Thymus (tissue), 11 donors: Measurements from ENCODE around the gene FCGR3A. TPM values are rescaled to one million over a fixed set of nuclear protein-coding genes. Genes with fewer than 3 reads are reported as not detected.

Experiments
- DNase-seq, 9 donors: peaks; one replicate each; pipeline ENCODE4 v3.0.0-alpha.2; 2013; ENCODE audit warnings: low spot score in 9 of 9, low read depth in 6 of 9, missing footprints in 1 of 9
- H3K27ac ChIP-seq, 2 donors: one replicate each; pipeline ENCODE4 v1.5.1; 2013; ENCODE audit warnings: control low read depth in 1 of 2, low read depth in 1 of 2, low read length in 1 of 2, mild to moderate bottlenecking in 1 of 2, moderate library complexity in 1 of 2
- H3K27me3 ChIP-seq, 2 donors: one replicate each; pipeline ENCODE4 v1.5.1; 2013; ENCODE audit warnings: low read length in 1 of 2; ENCODE audit not compliant: control insufficient read depth in 2 of 2, insufficient read depth in 1 of 2
- H3K36me3 ChIP-seq, 2 donors: one replicate each; pipeline ENCODE4 v1.5.1; 2013; ENCODE audit warnings: low read length in 1 of 2, mild to moderate bottlenecking in 1 of 2, moderate library complexity in 1 of 2; ENCODE audit not compliant: control insufficient read depth in 2 of 2, insufficient read depth in 2 of 2
- H3K4me1 ChIP-seq, 2 donors: one replicate each; pipeline ENCODE4 v1.5.1; 2013; ENCODE audit warnings: low read length in 2 of 2; ENCODE audit not compliant: control insufficient read depth in 2 of 2, insufficient read depth in 2 of 2
- H3K4me3 ChIP-seq, 2 donors: one replicate each; pipeline ENCODE4 v1.5.1; 2013; ENCODE audit warnings: low read length in 2 of 2, control low read depth in 1 of 2, mild to moderate bottlenecking in 1 of 2
- H3K9me3 ChIP-seq, 2 donors: one replicate each; pipeline ENCODE4 v1.5.1; 2013; ENCODE audit warnings: low read length in 1 of 2, mild to moderate bottlenecking in 1 of 2; ENCODE audit not compliant: control insufficient read depth in 2 of 2, insufficient read depth in 1 of 2
- WGBS: extraction: QIAGEN DNeasy Blood & Tissue Kit; methylation state at CpG from one replicate; pipeline ENCODE4 v1.1.7; 2013; 5-methylcytosine and 5-hydroxymethylcytosine counted together
- polyA plus RNA-seq: library from polyadenylated mRNA; stranded (reverse); fragments of 200-250 nt; gene quantifications from one replicate; pipeline ENCODE4 v1.2.3, GENCODE V29; 2013
- total RNA-seq: library from RNA; stranded (reverse); fragments of 120-200 nt; gene quantifications from one replicate; pipeline ENCODE4 v1.2.4, GENCODE V29; 2013
- donor health status: healthy.

FCGR3A gene
- total and polyA plus RNA-seq, 2 donors = 9.0 to 41.1 TPM

DNA sequence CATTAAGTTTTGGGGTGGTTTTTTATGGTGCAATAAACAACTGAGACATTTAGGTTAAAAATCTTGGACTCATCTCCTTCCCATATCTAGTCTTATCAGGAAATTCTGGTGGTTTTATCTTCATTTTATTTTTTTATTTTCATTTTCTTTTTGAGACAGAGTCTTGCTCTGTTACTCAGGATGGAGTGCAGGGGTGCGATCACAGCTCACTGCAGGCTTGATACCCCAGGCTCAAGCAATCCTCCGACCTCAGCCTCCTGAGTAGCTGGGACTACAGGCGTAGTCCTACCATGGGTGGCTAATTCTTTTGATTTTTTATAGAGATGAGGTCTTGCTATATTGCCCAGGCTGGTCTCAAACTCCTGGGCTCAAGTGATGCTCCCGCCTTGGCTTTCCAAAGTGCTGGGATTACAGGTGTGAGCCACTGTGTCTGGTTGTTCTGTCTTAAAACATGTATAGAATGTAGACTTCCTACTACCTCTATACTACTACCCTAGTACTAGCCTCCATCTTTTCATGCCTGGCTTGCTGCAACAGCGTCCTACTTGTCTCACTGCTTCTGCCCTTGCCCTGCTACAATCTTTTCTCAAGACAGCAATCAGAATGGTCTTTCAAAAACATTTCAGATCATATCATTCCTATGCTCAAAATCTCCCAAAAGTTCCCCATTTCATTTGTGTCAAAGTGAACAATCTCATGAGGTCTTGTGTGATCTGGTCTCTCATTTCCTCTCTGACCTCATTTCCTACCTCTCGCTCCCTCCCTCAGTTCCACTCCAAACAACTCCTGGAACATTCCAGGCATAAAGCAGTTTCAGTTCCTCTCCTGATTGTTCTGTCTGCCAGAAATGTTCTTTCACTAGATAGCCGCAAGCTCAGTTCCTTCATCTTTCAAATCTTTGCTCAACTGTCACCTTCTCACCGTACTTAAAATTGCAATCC is 50.2 kb downstream of the FCGR3A start:
- no peaks in the 10 kb centered on the region for H3K4me1 ChIP-seq
- 83% methylated on average over 8 of the region's 8 CpGs for WGBS
- DNase-seq = no peak
- no peak overlapping the region for H3K27ac ChIP-seq
- no peak overlapping the region for H3K4me3 ChIP-seq
- H3K36me3 ChIP-seq = no peaks in the 10 kb centered on the region
- H3K27me3 ChIP-seq = peaks cover 0 to 2% of the 10 kb centered on the region in 2 donors
- no peaks in the 10 kb centered on the region for H3K9me3 ChIP-seq

DNA sequence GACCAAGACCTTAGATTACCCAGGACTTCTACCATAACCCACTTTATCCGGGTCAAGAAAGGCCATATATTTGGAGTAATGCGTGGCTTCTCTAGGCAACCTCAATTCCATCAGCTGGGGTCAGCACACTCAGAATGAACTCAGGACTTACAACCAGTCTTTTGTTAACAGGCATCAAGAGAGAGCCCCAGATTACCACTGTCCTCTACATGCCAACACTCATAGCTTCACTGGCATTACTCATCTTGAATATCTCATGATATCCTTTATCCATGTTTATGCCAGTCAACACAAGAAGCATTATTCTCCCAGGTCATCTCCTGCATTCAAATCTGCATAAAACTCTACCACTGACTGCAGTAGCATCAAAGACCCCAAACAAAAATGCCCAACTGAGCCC is 51.0 kb downstream of the FCGR3A start:
- H3K4me3 ChIP-seq = no peak overlapping the region
- WGBS = 96% methylated on average over 2 of the region's 2 CpGs
- H3K9me3 ChIP-seq = no peaks in the 10 kb centered on the region
- no peak for DNase-seq
- peaks cover 0 to 2% of the 10 kb centered on the region in 2 donors for H3K27me3 ChIP-seq
- no peaks in the 10 kb centered on the region for H3K36me3 ChIP-seq
- no peak overlapping the region for H3K27ac ChIP-seq
- H3K4me1 ChIP-seq = no peaks in the 10 kb centered on the region

DNA sequence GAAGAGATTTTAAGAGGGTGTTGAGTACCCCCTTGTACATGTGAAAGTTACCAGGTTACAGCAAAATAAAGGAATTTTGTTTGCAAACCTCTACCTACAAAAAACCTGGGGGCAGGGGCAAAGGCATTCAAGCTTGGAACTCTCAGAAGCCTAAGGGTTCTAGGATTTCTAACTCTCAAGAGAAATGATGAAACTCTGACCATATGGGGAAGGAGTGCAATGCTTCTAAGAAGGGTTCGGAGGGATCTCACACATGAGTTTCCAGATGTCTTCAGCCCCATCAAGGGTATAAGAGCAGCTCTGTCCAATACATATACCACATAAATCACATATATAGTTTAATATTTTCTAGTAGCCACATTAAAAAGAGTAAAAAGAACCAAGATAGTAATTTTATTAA is 51.7 kb downstream of the FCGR3A start:
- Histone ChIP-seq H3K9me3 (no peaks in the 10 kb centered on the region), H3K4me3 (no peak overlapping the region), H3K27ac (no peak overlapping the region), H3K27me3 (peaks cover 0 to 2% of the 10 kb centered on the region in 2 donors), H3K4me1 (no peaks in the 10 kb centered on the region), H3K36me3 (no peaks in the 10 kb centered on the region)
- no peak for DNase-seq
- 97% methylated on average over 1 of the region's 1 CpG for WGBS

DNA sequence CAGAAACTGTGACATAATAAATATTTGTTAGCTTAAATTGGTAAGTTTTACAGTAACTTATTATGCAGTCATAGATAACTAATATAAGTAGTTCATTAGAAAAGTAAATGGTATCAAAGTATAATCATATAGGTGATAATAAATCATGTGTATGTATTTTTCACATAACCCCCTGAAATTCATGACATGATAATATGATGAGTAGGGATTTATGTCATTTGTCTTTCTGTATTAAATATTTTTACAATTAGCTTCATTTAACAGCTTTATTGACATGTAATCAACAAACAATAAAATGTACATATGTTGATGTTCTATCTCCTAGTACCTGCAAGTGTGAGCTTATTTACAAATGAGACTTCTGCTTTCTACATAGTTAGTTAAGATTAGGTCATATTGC is 54.1 kb downstream of the FCGR3A start:
- H3K27ac ChIP-seq = no peak overlapping the region
- H3K4me3 ChIP-seq = no peak overlapping the region
- DNase-seq = no peak
- no peaks in the 10 kb centered on the region for H3K4me1 ChIP-seq
- H3K9me3 ChIP-seq = no peaks in the 10 kb centered on the region
- H3K27me3 ChIP-seq = peaks cover 10 to 11% of the 10 kb centered on the region in 2 donors
- H3K36me3 ChIP-seq = no peaks in the 10 kb centered on the region

DNA sequence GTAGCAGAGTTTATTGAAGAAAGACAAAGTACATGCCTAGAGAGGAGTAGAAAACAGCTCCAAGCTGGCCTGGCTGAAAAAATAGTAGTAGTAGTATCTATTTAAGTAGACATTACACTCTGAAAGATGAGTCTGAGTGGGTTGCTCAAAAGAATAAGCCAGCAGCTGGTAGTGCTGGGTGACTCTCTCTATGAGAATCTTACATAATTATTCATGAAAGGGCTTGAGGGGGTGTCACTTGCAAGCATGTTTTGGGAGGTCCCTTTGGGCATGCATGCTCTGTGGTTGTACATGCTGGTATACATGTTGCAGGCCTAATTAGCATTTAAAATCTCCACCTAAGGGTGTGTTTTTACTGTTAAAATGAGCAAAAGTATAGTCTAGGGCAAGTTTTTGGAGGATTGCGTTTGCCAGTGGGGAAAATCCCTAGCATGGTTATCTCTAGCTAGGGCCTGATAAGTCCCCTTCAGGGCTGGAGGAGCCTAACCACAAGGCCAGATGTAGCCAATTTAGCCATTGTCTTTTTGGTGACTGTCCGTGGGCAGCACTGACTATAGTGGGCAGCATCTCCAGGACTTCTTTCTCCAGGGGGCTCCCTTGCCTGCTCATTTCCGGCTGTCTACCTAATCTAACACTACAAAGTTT is 55.4 kb downstream of the FCGR3A start:
- H3K36me3 ChIP-seq = no peaks in the 10 kb centered on the region
- H3K27me3 ChIP-seq = peaks cover 14 to 16% of the 10 kb centered on the region in 2 donors
- no peaks in the 10 kb centered on the region for H3K9me3 ChIP-seq
- no peak overlapping the region for H3K27ac ChIP-seq
- H3K4me3 ChIP-seq = no peak overlapping the region
- WGBS = 64% methylated on average over 3 of the region's 3 CpGs
- H3K4me1 ChIP-seq = no peaks in the 10 kb centered on the region
- no peak for DNase-seq

DNA sequence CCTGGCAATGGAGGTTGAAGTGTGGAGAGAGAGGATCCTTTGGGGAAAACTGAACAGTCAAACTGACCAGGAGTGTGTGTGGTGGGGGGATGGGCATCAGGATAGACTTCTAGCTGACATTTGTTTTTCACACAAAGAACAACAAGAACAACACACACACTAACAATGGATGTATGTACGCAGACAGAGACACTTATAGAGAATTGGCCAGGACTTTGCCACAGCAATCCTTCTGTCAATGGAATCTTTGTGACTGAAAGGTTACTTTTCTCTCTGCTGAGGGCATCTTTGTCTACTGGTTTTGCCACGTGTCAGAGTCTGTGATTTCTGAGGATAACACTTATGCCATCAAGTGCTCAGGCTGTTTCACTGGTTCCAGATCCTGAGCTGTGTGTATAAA is 56.8 kb downstream of the FCGR3A start:
- no peak overlapping the region for H3K27ac ChIP-seq
- DNase-seq = no peak
- no peak overlapping the region for H3K4me3 ChIP-seq
- no peaks in the 10 kb centered on the region for H3K9me3 ChIP-seq
- no peaks in the 10 kb centered on the region for H3K4me1 ChIP-seq
- H3K36me3 ChIP-seq = no peaks in the 10 kb centered on the region
- H3K27me3 ChIP-seq = peaks cover 16 to 21% of the 10 kb centered on the region in 2 donors
- 91% methylated on average over 2 of the region's 2 CpGs for WGBS

Other genes starting within 250 kb of the FCGR3A start
- 3.6 TPM for gene MPZ, start 239.8 kb downstream of the FCGR3A start, total RNA-seq
- 4.5 TPM for gene MPZ, start 239.8 kb downstream of the FCGR3A start, polyA plus RNA-seq
- 19.8 TPM for gene SDHC, start 235.4 kb downstream of the FCGR3A start, total RNA-seq
- gene SDHC, start 235.4 kb downstream of the FCGR3A start, polyA plus RNA-seq = 93.5 TPM
- gene CFAP126, start 181.9 kb downstream of the FCGR3A start, total RNA-seq = 0.09 TPM
- gene CFAP126, start 181.9 kb downstream of the FCGR3A start, polyA plus RNA-seq = 1.0 TPM
- gene FCGR2A, start 44.4 kb downstream of the FCGR3A start, total RNA-seq = 14.7 TPM
- 50.0 TPM for gene FCGR2A, start 44.4 kb downstream of the FCGR3A start, polyA plus RNA-seq
- gene HSPA6, start 25.3 kb downstream of the FCGR3A start, total RNA-seq = 1.1 TPM
- gene HSPA6, start 25.3 kb downstream of the FCGR3A start, polyA plus RNA-seq = 12.3 TPM
- gene FCGR3B, start 81.4 kb upstream of the FCGR3A start, total RNA-seq = 2.0 TPM
- gene FCGR3B, start 81.4 kb upstream of the FCGR3A start, polyA plus RNA-seq = 1.9 TPM
- gene FCGR2B, start 113.3 kb upstream of the FCGR3A start, total RNA-seq = 1.3 TPM
- 10.9 TPM for gene FCGR2B, start 113.3 kb upstream of the FCGR3A start, polyA plus RNA-seq
- 2.4 TPM for gene FCRLA, start 157.4 kb upstream of the FCGR3A start, total RNA-seq
- 11.5 TPM for gene FCRLA, start 157.4 kb upstream of the FCGR3A start, polyA plus RNA-seq
- 0.28 TPM for gene FCRLB, start 171.7 kb upstream of the FCGR3A start, total RNA-seq
- gene FCRLB, start 171.7 kb upstream of the FCGR3A start, polyA plus RNA-seq = 0.84 TPM
- gene DUSP12, start 200.0 kb upstream of the FCGR3A start, total RNA-seq = 22.6 TPM
- gene DUSP12, start 200.0 kb upstream of the FCGR3A start, polyA plus RNA-seq = 28.2 TPM
- gene ATF6, start 216.5 kb upstream of the FCGR3A start, total RNA-seq = 12.7 TPM
- gene ATF6, start 216.5 kb upstream of the FCGR3A start, polyA plus RNA-seq = 6.5 TPM